HG03565 (cell line): Measurements from ENCODE around the gene CYB561A3.
A peak's percentile ranks its signal among the peaks of the same experiment; 100 is the strongest.

Experiments
- ATAC-seq: cut with Tn5 transposase; IDR thresholded peaks from one replicate; pipeline ENCODE4 v1.9.1; 2021; ENCODE audit warnings: mild to moderate bottlenecking, moderate library complexity; ENCODE audit not compliant: unreplicated experiment

The CYB561A3 gene

DNA sequence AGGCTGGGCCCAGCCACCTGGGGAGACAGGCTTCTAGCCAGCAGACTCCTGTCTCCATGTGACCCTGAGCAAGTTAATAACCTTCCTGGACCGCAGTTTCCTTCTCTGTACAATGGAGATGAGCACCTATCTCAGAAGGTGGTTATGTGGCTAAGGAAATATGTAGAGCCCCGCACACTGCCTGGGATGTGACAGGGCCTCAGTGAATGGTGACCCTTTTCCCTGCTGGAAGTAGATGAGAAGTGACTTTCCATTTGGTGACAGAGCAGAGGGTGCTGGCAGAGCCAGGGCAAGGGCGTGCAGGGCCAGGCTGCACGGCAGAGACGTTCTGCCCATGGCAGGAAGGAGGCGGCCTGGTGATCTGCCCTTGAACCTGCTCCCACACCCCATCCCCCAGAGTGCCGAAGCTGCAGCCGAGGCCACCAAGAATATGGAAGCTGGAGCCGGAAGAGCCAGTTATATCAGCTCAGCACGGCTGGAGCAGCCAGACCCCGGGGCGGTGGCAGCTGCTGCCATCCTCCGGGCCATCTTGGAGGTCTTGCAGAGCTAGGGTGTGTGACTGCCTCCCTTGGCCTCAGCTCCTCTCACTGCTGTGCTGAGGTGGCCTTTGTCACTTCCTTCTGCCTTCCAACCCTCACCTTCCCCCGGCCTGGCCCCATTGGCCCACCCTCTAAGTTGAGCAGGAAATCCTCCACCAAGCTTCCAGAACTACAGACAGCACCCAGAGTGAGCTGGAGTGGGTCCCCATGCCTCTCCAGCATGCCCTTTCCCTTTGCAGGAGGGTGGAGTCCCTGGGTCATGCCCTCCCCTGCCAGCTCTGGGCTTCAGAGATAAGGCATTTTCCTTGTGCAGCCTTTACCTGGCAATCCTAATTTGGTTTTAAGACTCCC is 15.5 kb downstream of the CYB561A3 start:
- no peak for ATAC-seq

DNA sequence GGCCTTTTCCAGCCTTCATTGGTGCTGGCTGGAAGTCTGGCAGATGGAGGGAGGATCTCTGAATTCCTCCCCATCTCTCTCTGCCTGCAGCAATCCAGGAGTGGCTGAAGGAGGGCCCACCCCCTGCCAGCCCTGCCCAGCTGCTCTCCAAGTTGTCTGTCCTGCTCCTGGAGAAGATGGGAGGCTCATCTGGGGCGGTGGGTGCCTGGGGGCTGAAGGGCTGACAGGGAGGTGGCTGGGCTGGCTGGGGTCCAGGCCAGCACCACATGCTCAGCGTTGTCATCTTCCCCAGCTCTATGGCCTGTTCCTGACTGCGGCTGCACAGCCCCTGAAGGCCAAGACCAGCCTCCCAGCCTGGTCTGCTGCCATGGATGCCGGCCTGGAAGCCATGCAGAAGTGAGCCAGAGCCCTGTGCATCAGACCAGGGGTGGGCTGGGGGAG is 16.5 kb downstream of the CYB561A3 start:
- no peak for ATAC-seq

- ATAC-seq: no peak
These were observed 17.6 kb downstream of the CYB561A3 start for GRCh38 chr11:61343792-61344745.

DNA sequence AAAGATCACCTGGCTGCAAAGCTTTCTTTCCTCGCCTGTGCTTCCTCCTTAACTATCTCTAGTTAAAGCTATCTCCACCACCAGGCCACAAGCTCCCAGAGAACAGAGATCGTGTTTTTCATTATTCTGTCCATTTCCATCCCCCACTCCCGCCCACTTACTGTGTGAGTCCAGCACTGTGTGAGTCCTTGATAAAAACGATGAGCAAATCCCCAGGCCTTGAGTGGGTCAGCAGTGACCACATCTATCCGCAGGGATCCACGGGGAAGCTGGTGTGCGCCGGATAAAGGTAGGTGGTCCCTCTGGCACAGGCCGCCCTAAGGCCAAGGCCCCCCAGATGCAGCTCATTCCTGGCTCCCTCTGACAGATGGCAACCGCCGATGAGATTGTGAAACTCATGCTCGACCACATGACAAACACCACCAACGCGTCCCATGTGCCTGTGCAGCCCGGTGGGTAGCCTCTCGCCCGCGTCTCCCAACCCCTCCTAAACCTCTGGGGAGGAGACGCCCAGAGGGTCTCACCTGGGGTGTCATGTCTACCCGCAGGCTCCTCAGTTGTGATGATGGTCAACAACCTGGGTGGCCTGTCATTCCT is 19.4 kb downstream of the CYB561A3 start:
- no peak for ATAC-seq

- no peak for ATAC-seq
These were observed 20.0 kb downstream of the CYB561A3 start for GRCh38 chr11:61341706-61342105.

DNA sequence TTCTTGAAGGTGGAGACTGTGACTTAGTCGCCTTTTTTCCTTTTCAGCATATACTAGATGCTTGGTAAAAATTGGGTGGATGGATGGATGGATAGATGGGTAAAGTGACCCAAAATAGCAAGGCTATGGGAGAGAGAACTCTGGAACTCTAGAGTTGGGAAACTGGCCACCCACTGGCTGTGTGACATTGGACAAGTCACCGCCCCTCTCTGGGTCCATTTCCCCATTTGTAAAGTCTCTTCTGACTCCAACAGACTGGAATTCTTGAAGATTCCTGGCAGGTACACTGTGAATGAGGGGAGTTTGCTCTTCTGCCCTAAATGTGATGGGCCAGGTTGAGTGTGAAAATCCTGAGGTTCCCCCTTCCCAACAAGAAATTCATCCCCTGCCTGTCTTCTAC is 20.7 kb downstream of the CYB561A3 start:
- no peak for ATAC-seq

DNA sequence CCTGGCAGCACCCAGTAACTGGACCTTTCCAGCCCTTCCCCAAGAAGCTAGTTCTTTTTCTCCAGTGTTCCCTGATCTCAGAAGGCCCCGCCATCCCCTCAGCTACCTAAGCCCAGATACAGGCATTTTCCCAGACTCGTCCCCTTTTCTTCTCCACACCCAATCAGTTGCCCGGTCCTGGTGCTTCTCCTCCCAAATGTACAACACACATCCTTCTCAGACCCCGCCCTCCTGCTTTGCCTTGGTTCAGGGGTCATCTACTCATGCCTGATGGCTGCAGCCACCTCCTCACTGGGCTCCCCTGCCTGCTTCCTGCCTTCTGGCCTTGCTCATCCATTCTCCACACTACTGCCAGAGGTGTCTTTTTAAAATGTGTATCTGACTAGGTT is 22.2 kb downstream of the CYB561A3 start:
- no peak for ATAC-seq

DNA sequence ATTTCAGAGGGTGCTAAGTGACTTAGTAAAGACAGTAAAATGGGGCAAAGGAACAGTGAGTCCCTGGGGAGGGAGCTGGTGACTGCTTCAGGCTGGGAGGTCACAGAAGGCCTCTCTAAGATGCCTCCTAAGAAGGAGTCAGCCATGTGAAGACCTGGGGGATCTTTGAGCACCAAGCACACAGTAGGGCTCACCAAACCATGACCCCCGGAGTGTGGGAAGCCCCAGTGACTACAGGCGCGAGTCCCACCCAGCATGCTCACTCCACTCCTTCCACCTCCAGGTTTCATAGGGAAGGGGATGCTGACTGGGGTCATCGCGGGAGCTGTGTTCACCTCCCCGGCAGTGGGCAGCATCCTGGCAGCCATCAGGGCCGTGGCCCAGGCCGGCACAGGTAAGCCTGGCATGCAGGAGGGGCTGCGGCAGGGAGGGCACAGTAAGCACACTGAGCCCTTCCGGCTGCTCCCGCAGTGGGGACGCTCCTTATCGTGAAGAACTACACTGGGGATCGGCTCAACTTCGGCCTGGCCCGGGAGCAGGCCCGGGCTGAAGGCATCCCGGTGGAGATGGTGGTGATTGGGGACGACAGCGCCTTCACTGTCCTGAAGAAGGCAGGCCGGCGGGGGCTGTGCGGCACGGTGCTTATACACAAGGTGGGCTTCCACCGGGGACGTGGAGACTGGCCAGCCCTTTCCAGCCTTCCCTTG is 22.7 kb downstream of the CYB561A3 start:
- ATAC-seq: no peak

- no peak for ATAC-seq
These were observed 23.8 kb downstream of the CYB561A3 start for GRCh38 chr11:61337706-61338470.

DNA sequence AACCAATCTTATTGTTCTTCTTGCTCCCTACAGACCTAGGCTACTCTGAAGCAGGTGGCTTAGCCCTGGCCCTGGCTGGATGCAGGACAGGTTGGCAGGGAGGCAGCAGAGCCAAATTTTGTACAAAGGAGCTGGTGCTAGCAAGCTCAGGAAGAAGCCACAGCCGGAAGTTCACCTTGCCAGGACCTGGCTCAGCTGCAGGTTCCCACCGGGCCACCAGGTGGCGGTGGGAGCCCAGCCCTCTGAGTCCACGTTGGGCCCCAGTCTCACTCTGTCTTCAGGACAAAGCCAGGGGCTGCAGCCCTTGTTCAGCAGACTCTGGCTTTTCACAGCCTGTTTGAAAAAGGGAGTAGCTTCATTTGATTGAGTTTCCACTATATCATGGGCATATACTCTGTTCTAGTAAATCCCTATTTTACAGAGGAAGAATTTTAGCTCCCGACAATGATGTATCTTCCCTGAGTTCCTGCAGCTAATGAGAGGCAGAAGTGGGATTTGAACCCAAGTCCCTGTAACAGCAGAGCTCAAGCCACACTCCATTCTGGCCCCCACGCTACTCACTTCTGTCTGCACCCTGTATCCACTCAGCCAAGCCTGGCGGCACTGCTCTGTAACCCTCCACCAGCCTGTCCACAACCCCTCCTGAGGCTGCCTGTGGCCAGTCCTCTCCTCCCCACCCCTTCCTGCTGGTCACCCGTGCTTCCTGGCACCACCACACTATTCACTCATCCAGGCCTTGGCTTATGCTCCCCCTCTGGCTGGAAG is 25.3 kb downstream of the CYB561A3 start:
- ATAC-seq: peak; percentile 39

DNA sequence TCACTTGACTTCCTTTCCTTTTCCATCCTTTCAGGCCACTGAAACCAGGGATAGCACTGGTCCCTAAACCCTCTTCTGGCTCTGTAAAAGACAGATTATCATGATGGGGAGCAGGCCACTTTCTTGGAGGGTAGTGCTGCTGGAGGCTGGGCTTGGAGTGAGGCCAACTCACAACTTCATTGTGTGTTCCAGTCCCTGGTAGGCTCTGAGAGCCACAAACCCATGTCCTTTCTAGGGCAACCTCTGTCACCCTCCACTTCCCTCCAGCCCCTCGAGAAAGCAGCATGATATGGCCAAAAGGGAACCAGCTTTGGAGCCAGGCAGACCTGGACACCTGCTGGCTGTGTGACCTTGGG is 26.3 kb downstream of the CYB561A3 start:
- ATAC-seq: no peak

DNA sequence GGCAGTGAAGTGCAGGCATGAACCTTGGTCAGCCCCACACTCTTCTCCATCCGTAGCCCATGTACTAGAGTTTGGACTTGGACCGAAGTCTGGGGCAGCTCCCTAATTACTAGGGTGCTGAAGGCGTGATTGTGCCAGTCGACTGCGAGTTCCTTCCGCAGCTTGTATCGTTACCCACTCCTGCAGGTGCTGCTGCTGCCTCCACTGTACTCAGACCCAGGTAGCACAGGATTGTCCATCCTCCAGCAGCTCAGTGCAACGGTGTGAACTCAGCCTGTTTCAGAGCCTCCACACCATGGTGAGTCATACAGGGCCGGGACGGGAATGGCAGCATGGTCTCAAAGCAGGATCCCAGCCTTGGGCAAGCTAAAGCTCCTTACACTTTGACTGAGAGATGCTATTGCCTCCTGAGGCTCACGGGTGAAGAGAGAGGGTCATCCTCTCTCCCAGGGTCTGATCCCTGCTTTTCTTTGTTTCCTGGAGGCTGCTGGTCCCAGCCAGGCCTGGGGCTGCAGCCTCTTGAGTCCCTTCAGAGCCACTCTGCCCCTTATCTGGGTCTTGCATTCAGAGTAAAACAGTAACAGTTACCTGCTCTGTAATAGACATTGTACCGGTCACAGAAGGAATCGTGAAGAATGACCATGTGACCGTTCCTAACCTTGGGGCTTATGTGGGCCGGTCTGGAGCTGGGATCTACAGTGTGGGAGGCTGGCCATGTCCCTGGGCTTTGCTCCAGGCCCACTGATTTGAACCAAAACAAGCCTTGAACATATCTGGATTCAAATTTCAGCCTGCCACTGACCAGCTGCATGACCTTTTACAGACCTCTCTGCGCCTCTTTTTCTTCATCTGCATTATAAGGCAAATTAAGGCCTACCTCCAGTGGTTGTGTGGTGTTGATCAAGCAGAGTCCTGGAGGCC is 27.0 kb downstream of the CYB561A3 start:
- no peak for ATAC-seq

DNA sequence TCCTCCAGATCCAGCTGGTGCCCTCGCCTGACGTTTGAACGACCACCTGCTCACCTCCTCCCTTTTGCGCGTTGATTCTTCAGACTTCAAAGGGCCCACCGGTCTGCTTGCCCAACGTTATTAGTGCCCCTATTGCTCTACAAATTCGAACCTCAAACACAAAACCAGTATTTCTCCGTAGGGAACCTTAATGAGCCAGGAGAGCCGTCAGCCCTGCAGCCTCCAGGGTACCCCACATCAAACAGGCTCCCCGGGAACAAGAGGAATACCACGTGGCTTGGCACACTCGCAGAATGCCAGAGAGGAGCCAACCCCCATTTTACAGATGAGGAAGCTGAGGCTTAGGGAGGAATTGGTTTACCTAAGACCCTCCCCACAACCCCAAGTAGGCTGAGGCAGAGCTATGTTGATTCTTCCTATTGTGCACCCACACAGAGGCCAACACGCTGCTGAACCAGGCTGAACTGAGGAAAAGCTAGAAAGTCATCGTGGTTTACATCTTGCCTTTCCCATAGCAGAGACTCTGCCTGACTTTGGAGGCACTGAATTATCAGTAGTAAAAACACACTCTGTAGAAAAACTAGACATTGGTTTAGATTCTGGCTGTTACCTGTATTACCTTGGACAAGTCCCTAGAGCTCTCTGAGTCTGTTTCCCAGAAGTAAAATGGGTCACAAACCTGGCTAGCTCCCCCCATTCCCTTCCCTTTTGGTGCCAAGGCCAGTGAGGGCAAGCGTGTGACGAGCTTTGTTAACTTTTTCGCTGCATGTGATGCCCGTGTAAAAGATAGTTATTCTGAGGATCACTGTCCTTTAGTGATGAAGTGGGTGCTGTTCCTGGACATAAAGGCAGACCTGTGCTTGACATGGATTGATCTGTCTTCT is 27.9 kb downstream of the CYB561A3 start:
- ATAC-seq: no peak

DNA sequence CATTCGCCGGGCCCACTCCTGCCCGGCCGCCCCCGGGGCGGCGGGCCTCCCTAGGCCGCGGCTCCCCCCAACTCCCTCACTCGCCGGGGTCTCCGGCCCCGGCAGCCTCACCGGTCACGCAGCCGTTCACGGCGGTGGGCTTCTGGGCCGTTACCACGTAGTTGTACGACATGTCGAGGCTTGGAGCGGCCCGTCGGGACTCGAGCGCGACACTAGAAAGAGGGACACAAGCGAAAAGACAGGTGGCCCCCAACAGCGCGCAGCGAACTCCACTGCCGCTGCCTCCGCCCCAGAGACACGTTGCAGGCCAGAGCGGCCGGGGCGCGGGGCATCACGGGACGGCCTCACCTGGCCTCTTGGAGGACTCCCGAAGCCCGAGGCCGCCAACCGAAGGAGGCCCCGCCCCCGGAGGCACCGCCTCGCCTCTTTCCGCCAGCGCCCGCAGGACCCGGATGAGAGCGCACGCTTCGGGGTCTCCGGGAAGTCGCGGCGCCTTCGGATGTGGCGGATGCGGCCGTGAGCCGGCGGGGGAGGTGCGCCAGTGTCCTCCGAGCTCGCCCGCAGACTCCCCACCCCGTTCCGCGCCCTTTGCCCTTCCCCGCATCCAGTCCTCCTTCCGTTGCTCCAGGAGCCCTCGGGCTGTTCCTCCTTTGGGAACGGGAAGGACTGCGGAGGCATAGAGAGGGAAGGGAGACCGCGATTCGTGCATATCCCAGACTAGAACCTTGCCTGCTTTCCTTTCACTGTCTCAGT is 28.7 kb downstream of the CYB561A3 start, which contains the start of the genes DDB1 and TKFC:
TSS of gene DDB1 (minus strand) at position 309 of the 753 bp plus-strand sequence. CDS start at position 172, 137 bp downstream.
TSS of gene TKFC (plus strand) at position 432 of the 753 bp plus-strand sequence. CDS start 1,501 bp downstream, outside the sequence.
- ATAC-seq: peak; percentile 86

- no peak for ATAC-seq
These were observed 29.3 kb downstream of the CYB561A3 start for GRCh38 chr11:61332281-61332796.

- no peak for ATAC-seq
These were observed 30.0 kb downstream of the CYB561A3 start for GRCh38 chr11:61331651-61332050.
